Neural crest cell (in vitro differentiated cells): ENCODE measurements around the gene DISC1. TPM values are rescaled to one million over a fixed set of nuclear protein-coding genes. Genes with fewer than 3 reads are reported as not detected.

Experiments used
- DNase-seq: peaks from one replicate; pipeline ENCODE4 v3.0.0; 2021; ENCODE audit warnings: low read depth, mixed read lengths, low spot score
- H3K27ac Mint-ChIP-seq: one replicate; pipeline ENCODE4 v1.8.0; 2021; ENCODE audit warnings: mild to moderate bottlenecking, mixed read lengths; ENCODE audit not compliant: unreplicated experiment
- H3K27me3 Mint-ChIP-seq: 2 replicates; pipeline ENCODE4 v1.8.0; 2021; ENCODE audit warnings: low read depth, mild to moderate bottlenecking, mixed read lengths
- H3K36me3 Mint-ChIP-seq: 2 replicates; pipeline ENCODE4 v1.8.0; 2021; ENCODE audit warnings: low read depth, mild to moderate bottlenecking, mixed read lengths
- H3K4me1 Mint-ChIP-seq: 2 replicates; pipeline ENCODE4 v1.8.0; 2021; ENCODE audit warnings: mixed read lengths
- H3K4me3 Mint-ChIP-seq: one replicate; pipeline ENCODE4 v1.8.0; 2021; ENCODE audit warnings: mild to moderate bottlenecking, mixed read lengths
- H3K9me3 Mint-ChIP-seq: 2 replicates; pipeline ENCODE4 v1.8.0; 2021; ENCODE audit warnings: mixed read lengths
- total RNA-seq: library from RNA; stranded (reverse); gene quantifications from 2 replicates; pipeline ENCODE4 v1.2.1, GENCODE V29; 2021
- TF ChIP-seq, protein P1 (sequence below): fragments of 200-600 bp; sonication (generic); conservative IDR thresholded peaks from 2 replicates; pipeline ENCODE4 v1.5.0; 2021; ENCODE audit warnings: antibody characterized with exemption, mild to moderate bottlenecking

Gene DISC1
- total RNA-seq, 1 donor from 2014 or later, result 13.7 TPM

- H3K9me3 Mint-ChIP-seq, result no peaks in the 10 kb centered on the region
- TF ChIP-seq, protein P1, sequence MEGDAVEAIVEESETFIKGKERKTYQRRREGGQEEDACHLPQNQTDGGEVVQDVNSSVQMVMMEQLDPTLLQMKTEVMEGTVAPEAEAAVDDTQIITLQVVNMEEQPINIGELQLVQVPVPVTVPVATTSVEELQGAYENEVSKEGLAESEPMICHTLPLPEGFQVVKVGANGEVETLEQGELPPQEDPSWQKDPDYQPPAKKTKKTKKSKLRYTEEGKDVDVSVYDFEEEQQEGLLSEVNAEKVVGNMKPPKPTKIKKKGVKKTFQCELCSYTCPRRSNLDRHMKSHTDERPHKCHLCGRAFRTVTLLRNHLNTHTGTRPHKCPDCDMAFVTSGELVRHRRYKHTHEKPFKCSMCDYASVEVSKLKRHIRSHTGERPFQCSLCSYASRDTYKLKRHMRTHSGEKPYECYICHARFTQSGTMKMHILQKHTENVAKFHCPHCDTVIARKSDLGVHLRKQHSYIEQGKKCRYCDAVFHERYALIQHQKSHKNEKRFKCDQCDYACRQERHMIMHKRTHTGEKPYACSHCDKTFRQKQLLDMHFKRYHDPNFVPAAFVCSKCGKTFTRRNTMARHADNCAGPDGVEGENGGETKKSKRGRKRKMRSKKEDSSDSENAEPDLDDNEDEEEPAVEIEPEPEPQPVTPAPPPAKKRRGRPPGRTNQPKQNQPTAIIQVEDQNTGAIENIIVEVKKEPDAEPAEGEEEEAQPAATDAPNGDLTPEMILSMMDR, result no peak
- H3K36me3 Mint-ChIP-seq, result no peaks in the 10 kb centered on the region
- no peak overlapping the region for H3K4me3 Mint-ChIP-seq
- H3K27me3 Mint-ChIP-seq, result no peaks in the 10 kb centered on the region
- H3K4me1 Mint-ChIP-seq, result no peaks in the 10 kb centered on the region
- DNase-seq, result no peak
- no peak overlapping the region for H3K27ac Mint-ChIP-seq
Measured at GRCh38 chr1:231842441-231842840, 215.9 kb downstream of the DISC1 start.

GRCh38 chr1:231844986-231845502 is 218.5 kb downstream of the DISC1 start:
- Mint-ChIP-seq H3K27ac (peak overlapping the region; percentile 53), H3K27me3 (no peaks in the 10 kb centered on the region), H3K36me3 (no peaks in the 10 kb centered on the region), H3K4me3 (no peak overlapping the region), H3K9me3 (no peaks in the 10 kb centered on the region), H3K4me1 (no peaks in the 10 kb centered on the region)
- DNase-seq, result no peak
- TF ChIP-seq, protein P1, result peak; percentile 28

- no peak for DNase-seq
- H3K4me1 Mint-ChIP-seq, result peaks cover 8% of the 10 kb centered on the region
- TF ChIP-seq, protein P1, result no peak
- H3K27me3 Mint-ChIP-seq, result no peaks in the 10 kb centered on the region
- no peaks in the 10 kb centered on the region for H3K9me3 Mint-ChIP-seq
- no peak overlapping the region for H3K27ac Mint-ChIP-seq
- H3K4me3 Mint-ChIP-seq, result no peak overlapping the region
- H3K36me3 Mint-ChIP-seq, result no peaks in the 10 kb centered on the region
Measured at GRCh38 chr1:231847612-231848397, 221.2 kb downstream of the DISC1 start.

GRCh38 chr1:231849981-231850380 is 223.4 kb downstream of the DISC1 start:
- TF ChIP-seq, protein P1, result no peak
- H3K27me3 Mint-ChIP-seq, result no peaks in the 10 kb centered on the region
- no peak overlapping the region for H3K4me3 Mint-ChIP-seq
- peak overlapping the region; percentile 44 for H3K27ac Mint-ChIP-seq
- H3K9me3 Mint-ChIP-seq, result no peaks in the 10 kb centered on the region
- DNase-seq, result no peak
- no peaks in the 10 kb centered on the region for H3K36me3 Mint-ChIP-seq
- H3K4me1 Mint-ChIP-seq, result peaks cover 8% of the 10 kb centered on the region

DNA sequence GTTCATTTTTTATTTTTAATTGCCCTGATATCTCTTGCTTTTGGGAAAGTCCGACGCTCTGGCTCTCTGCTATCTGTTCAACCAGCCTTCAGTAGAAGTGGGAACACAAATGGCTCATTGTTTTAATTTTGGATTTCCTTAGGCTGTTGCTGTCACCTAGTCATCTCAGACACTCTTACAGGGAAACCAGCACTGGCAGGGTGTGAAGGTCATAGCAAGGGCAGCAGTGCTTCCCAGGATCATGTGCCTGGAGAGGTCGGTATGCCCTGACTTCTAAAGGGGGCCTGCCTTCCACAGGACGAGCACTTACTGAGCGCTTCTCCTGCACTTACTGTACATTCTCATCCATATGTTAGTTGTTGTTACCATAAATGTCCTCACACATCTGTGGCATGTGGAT is 224.2 kb downstream of the DISC1 start:
- Mint-ChIP-seq H3K27ac (no peak overlapping the region), H3K27me3 (no peaks in the 10 kb centered on the region)
- TF ChIP-seq, protein P1, result no peak

More for the DNA sequence above, 224.2 kb downstream of the DISC1 start:
- Mint-ChIP-seq H3K4me1 (peaks cover 8% of the 10 kb centered on the region), H3K4me3 (no peak overlapping the region), H3K36me3 (no peaks in the 10 kb centered on the region), H3K9me3 (no peaks in the 10 kb centered on the region)
- no peak for DNase-seq
